Measurements from ENCODE around the gene PLXNA4.

The PLXNA4 gene

GRCh38 chr7:132520591-132521280, 55.5 kb downstream of the PLXNA4 start:
- no peak for DNase-seq
- TF ChIP-seq POLR2A (IDR thresholded peaks at IDR 0.05; ENCODE audit: low read length) (no peak), GATA1 (IDR thresholded peaks at IDR 0.05; ENCODE audit: low read depth, low read length) (no peak)

GRCh38 chr7:132519936-132520335, 56.3 kb downstream of the PLXNA4 start:
- TF ChIP-seq POLR2A (IDR thresholded peaks at IDR 0.05; ENCODE audit: low read length): no peak
- TF ChIP-seq GATA1 (IDR thresholded peaks at IDR 0.05; ENCODE audit: low read depth, low read length): no peak
- no peak for DNase-seq

GRCh38 chr7:132518839-132519173, 57.5 kb downstream of the PLXNA4 start:
- no peak for DNase-seq
- TF ChIP-seq GATA1 (IDR thresholded peaks at IDR 0.05; ENCODE audit: low read depth, low read length) (no peak), POLR2A (IDR thresholded peaks at IDR 0.05; ENCODE audit: low read length) (no peak)

- peak; percentile 14 to 28 for DNase-seq
- no peak for TF ChIP-seq GATA1 (IDR thresholded peaks at IDR 0.05; ENCODE audit: low read depth, low read length)
- TF ChIP-seq POLR2A (IDR thresholded peaks at IDR 0.05; ENCODE audit: low read length): no peak
These were observed 58.0 kb downstream of the PLXNA4 start for GRCh38 chr7:132518102-132518838.

- DNase-seq: no peak
- TF ChIP-seq GATA1 (IDR thresholded peaks at IDR 0.05; ENCODE audit: low read depth, low read length) (no peak), POLR2A (IDR thresholded peaks at IDR 0.05; ENCODE audit: low read length) (no peak)
These were observed 60.0 kb downstream of the PLXNA4 start for GRCh38 chr7:132516042-132516840.

- TF ChIP-seq POLR2A (IDR thresholded peaks at IDR 0.05; ENCODE audit: low read length) (no peak), GATA1 (IDR thresholded peaks at IDR 0.05; ENCODE audit: low read depth, low read length) (no peak)
These were observed 61.1 kb downstream of the PLXNA4 start for GRCh38 chr7:132515181-132515580.

GRCh38 chr7:132514430-132514829, 61.8 kb downstream of the PLXNA4 start:
- DNase-seq: no peak
- TF ChIP-seq POLR2A (IDR thresholded peaks at IDR 0.05; ENCODE audit: low read length) (no peak), GATA1 (IDR thresholded peaks at IDR 0.05; ENCODE audit: low read depth, low read length) (no peak)

More at GRCh38 chr7:132515181-132515580, 61.1 kb downstream of the PLXNA4 start:
- no peak for DNase-seq

- no peak for TF ChIP-seq POLR2A (IDR thresholded peaks at IDR 0.05; ENCODE audit: low read length)
- no peak for TF ChIP-seq GATA1 (IDR thresholded peaks at IDR 0.05; ENCODE audit: low read depth, low read length)
- no peak for DNase-seq
These were observed 64.3 kb downstream of the PLXNA4 start for GRCh38 chr7:132511921-132512320.

- TF ChIP-seq GATA1 (IDR thresholded peaks at IDR 0.05; ENCODE audit: low read depth, low read length): no peak
- TF ChIP-seq POLR2A (IDR thresholded peaks at IDR 0.05; ENCODE audit: low read length): no peak
- DNase-seq: no peak
These were observed 64.9 kb downstream of the PLXNA4 start for GRCh38 chr7:132511387-132511786.

- TF ChIP-seq POLR2A (IDR thresholded peaks at IDR 0.05; ENCODE audit: low read length) (no peak), GATA1 (IDR thresholded peaks at IDR 0.05; ENCODE audit: low read depth, low read length) (no peak)
- no peak for DNase-seq
These were observed 66.6 kb downstream of the PLXNA4 start for GRCh38 chr7:132509643-132510042.

GRCh38 chr7:132508724-132509353, 67.4 kb downstream of the PLXNA4 start:
- DNase-seq: no peak
- no peak for TF ChIP-seq POLR2A (IDR thresholded peaks at IDR 0.05; ENCODE audit: low read length)
- TF ChIP-seq GATA1 (IDR thresholded peaks at IDR 0.05; ENCODE audit: low read depth, low read length): no peak

- no peak for DNase-seq
- TF ChIP-seq GATA1 (IDR thresholded peaks at IDR 0.05; ENCODE audit: low read depth, low read length) (no peak), POLR2A (IDR thresholded peaks at IDR 0.05; ENCODE audit: low read length) (no peak)
These were observed 71.4 kb downstream of the PLXNA4 start for GRCh38 chr7:132504852-132505251.

GRCh38 chr7:132504071-132504470, 72.2 kb downstream of the PLXNA4 start:
- TF ChIP-seq POLR2A (IDR thresholded peaks at IDR 0.05; ENCODE audit: low read length) (no peak), GATA1 (IDR thresholded peaks at IDR 0.05; ENCODE audit: low read depth, low read length) (no peak)
- no peak for DNase-seq

- TF ChIP-seq GATA1 (IDR thresholded peaks at IDR 0.05; ENCODE audit: low read depth, low read length): no peak
- no peak for TF ChIP-seq POLR2A (IDR thresholded peaks at IDR 0.05; ENCODE audit: low read length)
- no peak for DNase-seq
These were observed 72.9 kb downstream of the PLXNA4 start for GRCh38 chr7:132503415-132503814.

All from erythroblast (primary cell).